Heart left ventricle (tissue), 16 donors: ENCODE measurements around the gene PI4KB. TPM values are rescaled to one million over a fixed set of nuclear protein-coding genes. Genes with fewer than 3 reads are reported as not detected.

ENCODE experiments used
- ATAC-seq, 4 donors: fragments of 200-7000 bp; cut with Tn5 transposase; one replicate each; pipeline ENCODE4 v1.9.1; 2020 to 2022; ENCODE audit warnings: moderate library complexity in 4 of 4, mild to moderate bottlenecking in 3 of 4, moderate number of reproducible peaks in 1 of 4
- DNase-seq, 5 donors: peaks; one replicate each; pipeline ENCODE4 v3.0.0-alpha.2; 2020
- H3K27ac ChIP-seq, 12 donors: fragments of 200-600 bp; sonication (generic) in 4 of 12; one replicate each; pipeline versions ENCODE4 v1.5.0 to v1.8.0; 2016 to 2022; ENCODE audit warnings: mild to moderate bottlenecking in 2 of 12
- H3K27me3 ChIP-seq, 9 donors: fragments of 200-600 bp; sonication (generic) in 2 of 9; one replicate each; pipeline versions ENCODE4 v1.5.1 to v1.8.0; 2016 to 2022; ENCODE audit warnings: mild to moderate bottlenecking in 3 of 9
- H3K36me3 ChIP-seq, 9 donors: fragments of 200-600 bp; sonication (generic) in 2 of 9; one replicate each; pipeline versions ENCODE4 v1.5.0 to v1.8.0; 2018 to 2022; ENCODE audit warnings: mild to moderate bottlenecking in 2 of 9
- H3K4me1 ChIP-seq, 12 donors: fragments of 200-600 bp; sonication (generic) in 4 of 12; one replicate each; pipeline versions ENCODE4 v1.5.0 to v1.8.0; 2016 to 2022; ENCODE audit warnings: mild to moderate bottlenecking in 3 of 12
- H3K4me3 ChIP-seq, 12 donors: fragments of 200-600 bp; sonication (generic) in 4 of 12; one replicate each; pipeline versions ENCODE4 v1.5.0 to v1.8.0; 2017 to 2022; ENCODE audit warnings: mild to moderate bottlenecking in 9 of 12, moderate library complexity in 4 of 12
- H3K9me3 ChIP-seq, 12 donors: fragments of 200-600 bp; sonication (generic) in 4 of 12; one replicate each; pipeline versions ENCODE4 v1.5.0 to v1.8.0; 2016 to 2022; ENCODE audit warnings: mild to moderate bottlenecking in 1 of 12
- POLR2A ChIP-seq, 2 donors: fragments of 450-650 bp; IDR thresholded peaks; one replicate each; pipeline ENCODE4 v1.6.1; 2017; ENCODE audit warnings: antibody characterized with exemption in 2 of 2, mild to moderate bottlenecking in 2 of 2, moderate library complexity in 2 of 2
- WGBS, 4 donors: extraction: QIAGEN DNeasy Blood & Tissue Kit in 2 of 4; methylation state at CpG; one replicate each; pipeline versions ENCODE4 v1.1.5 to v1.1.7; 2013 to 2018; 5-methylcytosine and 5-hydroxymethylcytosine counted together
- intact Hi-C, 10 donors: fragments of 100-400 bp; cut with DNase I; formaldehyde crosslinking; loops; one replicate each; pipeline versions ENCODE4 v1.11.1 to v1.14.2; 2022
- polyA plus RNA-seq, 2 donors: library from polyadenylated mRNA; stranded (reverse); fragments of 200-250 nt; gene quantifications; one replicate each; pipeline ENCODE4 v1.2.3, GENCODE V29; 2013
- total RNA-seq, 9 donors: library from RNA; depleted of rRNA in 2 of 9; stranded (reverse); fragments of >200 nt in 2 of 9; fragmentation: NEBNext Ultra II Directional in 3 of 9; extraction: Animal tissue kit (Norgen Biotek cat#: 25700) in 3 of 9; gene quantifications; one replicate each; pipeline versions ENCODE4 v1.1.0 to v1.2.4, GENCODE V29; 2016 to 2023
- TF ChIP-seq, protein P1 (sequence below), 12 donors: fragments of 200-600 bp; sonication (generic) in 4 of 12; IDR thresholded peaks; one replicate each; pipeline versions ENCODE4 v1.5.0 to v1.8.0; 2018 to 2022; ENCODE audit warnings: antibody characterized with exemption in 12 of 12, mild to moderate bottlenecking in 5 of 12
- donor health status: ischemic (EF 13 %, LVEDD 7.1; RV severe dilation, severe dysfunction).
- donor health status: healthy with polysubstance abuse.
- donor health status: DM: no; HTN: yes; CAD: no.
- donor health status: DM: no; HTN: no; CAD: no.
- donor health status: ischemic (EF 25% LVEDD 6.9; RV normal size, moderate dysfunction).
- donor health status: ischemic (EF 25% LVEDD 5.7; RV mildly dilated, moderate dysfunction).
- donor health status: healthy.
- donor health status: DM: yes; HTN: yes; CAD: no.
- donor health status: ischemic (EF 35%, LVEDD 5.7; RV mildly dilated, moderate dysfunction).
- donor health status: nonischemic (EF 11% LVEDD 7.7; RV severe dilation, severe dysfunction).
- donor health status: DM: yes; HTN: yes; CAD: no.
- donor health status: PGD.
- donor health status: ischemic (EF 29% LVEDD 5.4; RV normal size, mild dysfunction).
- donor health status: nonischemic (EF 23%, LVEDD 6.1; RV moderate dilation, normal function).

PI4KB gene
- total and polyA plus RNA-seq, 11 donors = 17.4 to 76.0 (median 41.4) TPM

DNA sequence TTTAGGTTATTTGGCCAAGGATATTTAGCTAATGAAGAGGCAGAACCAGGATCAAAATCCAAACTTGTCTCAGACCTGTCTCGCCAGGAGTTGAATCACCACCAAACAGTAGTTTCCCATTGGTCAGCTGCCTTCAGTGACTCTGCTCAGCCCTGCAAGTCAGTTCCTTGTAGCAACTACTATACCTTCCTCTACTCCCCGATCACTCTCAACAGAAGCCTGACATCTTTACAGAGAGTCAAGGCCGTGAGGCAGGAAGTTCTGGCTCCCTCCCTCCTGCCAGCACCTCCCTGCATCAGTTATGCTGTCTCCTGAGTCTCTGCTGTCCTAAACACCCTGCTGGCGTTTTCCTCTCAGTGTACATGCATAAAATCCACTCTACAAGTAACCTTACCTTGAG, 59.5 kb downstream of the PI4KB start:
- intact Hi-C loops = no loop called here
- TF ChIP-seq POLR2A (IDR thresholded peaks at IDR 0.05) = no peak
- TF ChIP-seq, protein P1, sequence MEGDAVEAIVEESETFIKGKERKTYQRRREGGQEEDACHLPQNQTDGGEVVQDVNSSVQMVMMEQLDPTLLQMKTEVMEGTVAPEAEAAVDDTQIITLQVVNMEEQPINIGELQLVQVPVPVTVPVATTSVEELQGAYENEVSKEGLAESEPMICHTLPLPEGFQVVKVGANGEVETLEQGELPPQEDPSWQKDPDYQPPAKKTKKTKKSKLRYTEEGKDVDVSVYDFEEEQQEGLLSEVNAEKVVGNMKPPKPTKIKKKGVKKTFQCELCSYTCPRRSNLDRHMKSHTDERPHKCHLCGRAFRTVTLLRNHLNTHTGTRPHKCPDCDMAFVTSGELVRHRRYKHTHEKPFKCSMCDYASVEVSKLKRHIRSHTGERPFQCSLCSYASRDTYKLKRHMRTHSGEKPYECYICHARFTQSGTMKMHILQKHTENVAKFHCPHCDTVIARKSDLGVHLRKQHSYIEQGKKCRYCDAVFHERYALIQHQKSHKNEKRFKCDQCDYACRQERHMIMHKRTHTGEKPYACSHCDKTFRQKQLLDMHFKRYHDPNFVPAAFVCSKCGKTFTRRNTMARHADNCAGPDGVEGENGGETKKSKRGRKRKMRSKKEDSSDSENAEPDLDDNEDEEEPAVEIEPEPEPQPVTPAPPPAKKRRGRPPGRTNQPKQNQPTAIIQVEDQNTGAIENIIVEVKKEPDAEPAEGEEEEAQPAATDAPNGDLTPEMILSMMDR (IDR thresholded peaks at IDR 0.05) = no peak

DNA sequence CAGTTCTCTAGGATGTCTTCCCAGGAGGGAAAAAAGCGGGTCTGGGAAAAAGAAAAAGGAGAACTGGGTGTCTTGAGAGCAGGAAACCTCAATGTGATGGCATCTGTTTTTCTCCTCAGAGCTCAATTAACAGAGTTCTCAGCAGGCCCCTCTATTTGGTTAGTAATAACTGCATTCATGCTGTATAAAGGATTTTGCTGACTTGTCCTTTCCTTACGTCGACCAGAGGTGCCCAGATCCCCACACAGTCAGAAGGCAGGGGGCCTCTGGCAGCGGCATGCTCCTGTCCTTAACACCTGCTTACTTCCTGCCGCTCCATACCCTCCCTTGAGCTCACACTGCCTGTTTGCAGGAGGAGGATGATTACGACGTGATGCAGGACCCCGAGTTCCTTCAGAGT, 60.4 kb downstream of the PI4KB start:
- no peak for TF ChIP-seq POLR2A (IDR thresholded peaks at IDR 0.05)
- TF ChIP-seq, protein P1 (IDR thresholded peaks at IDR 0.05) = no peak
- peaks cover 0 to 87% (median 81%) of the 10 kb centered on the region in 9 donors for H3K36me3 ChIP-seq
- 75 to 79% (median 77%) methylated on average over 8 of the region's 8 CpGs for WGBS, 4 donors
- no peak overlapping the region for H3K27ac ChIP-seq
- no peaks in the 10 kb centered on the region for H3K27me3 ChIP-seq
- ATAC-seq (no peak), DNase-seq (no peak)
- peaks cover 0 to 6% (median 1%) of the 10 kb centered on the region in 12 donors for H3K4me1 ChIP-seq
- H3K9me3 ChIP-seq = no peaks in the 10 kb centered on the region
- H3K4me3 ChIP-seq = no peak overlapping the region
- intact Hi-C loops = no loop called here

More for the DNA sequence above, 59.5 kb downstream of the PI4KB start:
- Histone ChIP-seq H3K27me3 (no peaks in the 10 kb centered on the region), H3K27ac (no peak overlapping the region), H3K9me3 (no peaks in the 10 kb centered on the region), H3K4me3 (no peak overlapping the region), H3K4me1 (peaks cover 0 to 8% (median 1%) of the 10 kb centered on the region in 12 donors), H3K36me3 (peaks cover 0 to 78% (median 73%) of the 10 kb centered on the region in 9 donors)
- 75 to 80% (median 78%) methylated on average over 4 of the region's 4 CpGs for WGBS, 4 donors
- no peak for ATAC-seq
- no peak for DNase-seq

DNA sequence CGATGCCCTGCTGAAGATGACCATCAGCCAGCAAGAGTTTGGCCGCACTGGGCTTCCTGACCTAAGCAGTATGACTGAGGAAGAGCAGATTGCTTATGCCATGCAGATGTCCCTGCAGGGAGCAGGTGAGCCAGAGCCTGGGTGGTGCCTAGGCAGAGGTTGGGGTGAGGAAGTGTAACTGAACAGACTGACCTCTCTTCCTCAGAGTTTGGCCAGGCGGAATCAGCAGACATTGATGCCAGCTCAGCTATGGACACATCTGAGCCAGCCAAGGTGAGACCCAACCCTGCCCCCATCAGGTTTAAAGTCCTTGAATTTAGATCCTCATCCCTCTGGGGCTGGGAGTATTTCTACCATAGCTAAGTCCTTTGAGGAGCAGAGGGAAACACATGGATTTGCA, 60.9 kb downstream of the PI4KB start:
- no peak overlapping the region for H3K27ac ChIP-seq
- 92 to 100% (median 96%) methylated on average over 3 of the region's 3 CpGs for WGBS, 4 donors
- H3K4me3 ChIP-seq = no peak overlapping the region
- intact Hi-C loops = no loop called here
- no peak for DNase-seq
- ATAC-seq = no peak
- TF ChIP-seq, protein P1 (IDR thresholded peaks at IDR 0.05) = no peak
- no peak for TF ChIP-seq POLR2A (IDR thresholded peaks at IDR 0.05)
- H3K9me3 ChIP-seq = no peaks in the 10 kb centered on the region
- H3K36me3 ChIP-seq = peaks cover 0 to 89% (median 83%) of the 10 kb centered on the region in 9 donors
- H3K27me3 ChIP-seq = no peaks in the 10 kb centered on the region
- peaks cover 0 to 1% (median 0%) of the 10 kb centered on the region in 12 donors for H3K4me1 ChIP-seq

DNA sequence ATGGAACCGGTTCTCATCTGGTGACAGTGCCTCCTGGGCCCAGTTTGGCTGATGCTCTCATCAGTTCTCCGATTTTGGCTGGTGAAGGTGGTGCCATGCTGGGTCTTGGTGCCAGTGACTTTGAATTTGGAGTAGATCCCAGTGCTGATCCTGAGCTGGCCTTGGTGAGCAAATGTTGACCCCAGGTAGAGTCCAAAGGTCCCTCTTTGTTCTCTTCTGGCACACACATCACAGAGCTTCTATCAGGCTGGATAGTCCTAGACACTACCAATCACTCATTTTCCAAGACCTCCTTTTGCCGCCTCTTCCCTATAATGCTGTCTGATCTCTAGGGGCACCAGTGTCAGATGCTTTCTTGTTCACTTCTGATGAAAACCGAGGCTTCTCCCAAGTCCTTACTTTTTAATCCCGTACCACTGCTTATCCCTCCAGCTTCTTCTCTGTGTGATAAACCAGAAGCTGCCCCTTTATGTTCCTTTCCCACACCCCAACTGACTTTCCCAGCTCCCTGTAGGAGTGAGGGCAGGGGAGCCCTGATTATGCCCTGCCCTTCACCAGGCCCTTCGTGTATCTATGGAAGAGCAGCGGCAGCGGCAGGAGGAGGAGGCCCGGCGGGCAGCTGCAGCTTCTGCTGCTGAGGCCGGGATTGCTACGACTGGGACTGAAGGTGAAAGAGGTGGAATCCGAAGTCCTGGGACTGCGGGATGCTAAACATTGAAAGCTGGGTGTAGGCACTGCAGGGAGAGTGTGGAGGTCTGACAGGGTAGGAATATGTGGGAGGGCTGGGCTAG, 61.6 kb downstream of the PI4KB start:
- DNase-seq (no peak), ATAC-seq (no peak)
- WGBS, 4 donors = 87 to 96% (median 90%) methylated on average over 14 of the region's 14 CpGs
- intact Hi-C loops = no loop called here
- no peaks in the 10 kb centered on the region for H3K27me3 ChIP-seq
- no peaks in the 10 kb centered on the region for H3K4me1 ChIP-seq
- H3K36me3 ChIP-seq = peaks cover 0 to 87% (median 82%) of the 10 kb centered on the region in 9 donors
- TF ChIP-seq, protein P1 (IDR thresholded peaks at IDR 0.05) = no peak
- no peak for TF ChIP-seq POLR2A (IDR thresholded peaks at IDR 0.05)
- no peaks in the 10 kb centered on the region for H3K9me3 ChIP-seq
- H3K4me3 ChIP-seq = no peak overlapping the region
- no peak overlapping the region for H3K27ac ChIP-seq
